IPS DF 19.7 (cell line): Measurements from ENCODE around the gene ACBD7.

Experiments
- DNase-seq: peaks from one replicate; pipeline ENCODE4 v3.0.0-alpha.2; 2013; ENCODE audit warnings: low read depth, low spot score

ACBD7 gene

GRCh38 chr10:15091418-15091817 lies 2.8 kb upstream of the ACBD7 start:
- DNase-seq, result no peak

GRCh38 chr10:15084502-15084922 lies 4.1 kb downstream of the ACBD7 start:
- DNase-seq, result peak; percentile 88

- no peak for DNase-seq
Measured at GRCh38 chr10:15083674-15084501, 4.7 kb downstream of the ACBD7 start.

- DNase-seq, result no peak
Measured at GRCh38 chr10:15075421-15075820, 13.2 kb downstream of the ACBD7 start.

GRCh38 chr10:15072358-15072757 lies 16.2 kb downstream of the ACBD7 start:
- no peak for DNase-seq

- DNase-seq, result no peak
Measured at GRCh38 chr10:15069230-15069629, 19.3 kb downstream of the ACBD7 start.

GRCh38 chr10:15068802-15069201 lies 19.8 kb downstream of the ACBD7 start:
- no peak for DNase-seq

GRCh38 chr10:15067154-15067553 lies 21.4 kb downstream of the ACBD7 start:
- DNase-seq, result no peak

GRCh38 chr10:15060638-15061037 lies 27.9 kb downstream of the ACBD7 start:
- DNase-seq, result no peak

- DNase-seq, result no peak
Measured at GRCh38 chr10:15059914-15060313, 28.7 kb downstream of the ACBD7 start.

- no peak for DNase-seq
Measured at GRCh38 chr10:15058689-15059088, 29.9 kb downstream of the ACBD7 start.

- DNase-seq, result no peak
Measured at GRCh38 chr10:15053061-15053460, 35.5 kb downstream of the ACBD7 start.

GRCh38 chr10:15052121-15052520 lies 36.5 kb downstream of the ACBD7 start:
- no peak for DNase-seq

- DNase-seq, result no peak
Measured at GRCh38 chr10:15049533-15049932, 39.0 kb downstream of the ACBD7 start.

- DNase-seq, result no peak
Measured at GRCh38 chr10:15046626-15047025, 42.0 kb downstream of the ACBD7 start.

GRCh38 chr10:15045380-15045779 lies 43.2 kb downstream of the ACBD7 start:
- DNase-seq, result no peak

GRCh38 chr10:15043674-15044073 lies 44.9 kb downstream of the ACBD7 start, which contains the start of gene OLAH:
OLAH (plus strand) TSS chr10:15043943; CDS start chr10:15047289, 3,346 bp downstream.
- no peak for DNase-seq

- DNase-seq, result no peak
Measured at GRCh38 chr10:15038416-15038815, 50.2 kb downstream of the ACBD7 start.

GRCh38 chr10:15037691-15038090 lies 50.9 kb downstream of the ACBD7 start:
- no peak for DNase-seq

- no peak for DNase-seq
Measured at GRCh38 chr10:15035385-15036301, 52.9 kb downstream of the ACBD7 start.

- no peak for DNase-seq
Measured at GRCh38 chr10:15027741-15028140, 60.8 kb downstream of the ACBD7 start.
